ENCODE results near the gene ERBB4.

ERBB4 gene

GRCh38 chr2:211766689-211767088 lies 771.9 kb downstream of the ERBB4 start:
- H3K9me3 ChIP-seq (ENCODE audit: control insufficient read depth, low read length) = no peaks in the 10 kb centered on the region
- no peaks in the 10 kb centered on the region for H3K79me2 ChIP-seq
- no peak overlapping the region for H3K9ac ChIP-seq
- H3K4me2 ChIP-seq (ENCODE audit: low read length) = peak overlapping the region; percentile 16
- peak overlapping the region; percentile 25 for H3K27ac ChIP-seq
- no peaks in the 10 kb centered on the region for H3K27me3 ChIP-seq (ENCODE audit: control insufficient read depth, insufficient read depth, low read length)
- peaks cover 8% of the 10 kb centered on the region for H3K4me1 ChIP-seq
- H3K36me3 ChIP-seq (ENCODE audit: control insufficient read depth, insufficient read depth, low read length) = no peaks in the 10 kb centered on the region
- TF ChIP-seq CTCF (IDR thresholded peaks at IDR 0.05) = no peak
- H3K4me3 ChIP-seq (ENCODE audit: low read depth, low read length) = peak overlapping the region; percentile 22
- peak overlapping the region; percentile 69 for H2AFZ ChIP-seq

- Histone ChIP-seq H3K27me3 (ENCODE audit: control insufficient read depth, insufficient read depth, low read length) (no peaks in the 10 kb centered on the region), H3K4me1 (peaks cover 8% of the 10 kb centered on the region), H3K4me3 (ENCODE audit: low read depth, low read length) (no peak overlapping the region), H3K4me2 (ENCODE audit: low read length) (no peak overlapping the region), H3K9me3 (ENCODE audit: control insufficient read depth, low read length) (no peaks in the 10 kb centered on the region), H3K9ac (no peak overlapping the region), H2AFZ (no peak overlapping the region), H3K36me3 (ENCODE audit: control insufficient read depth, insufficient read depth, low read length) (no peaks in the 10 kb centered on the region), H3K79me2 (no peaks in the 10 kb centered on the region), H3K27ac (no peak overlapping the region)
- no peak for TF ChIP-seq CTCF (IDR thresholded peaks at IDR 0.05)
These were observed 776.1 kb downstream of the ERBB4 start for GRCh38 chr2:211762479-211762878.

GRCh38 chr2:211760103-211760502 lies 778.5 kb downstream of the ERBB4 start:
- Histone ChIP-seq H3K27me3 (ENCODE audit: control insufficient read depth, insufficient read depth, low read length) (no peaks in the 10 kb centered on the region), H3K27ac (no peak overlapping the region), H2AFZ (no peak overlapping the region), H3K79me2 (no peaks in the 10 kb centered on the region), H3K4me1 (no peaks in the 10 kb centered on the region), H3K9ac (no peak overlapping the region), H3K4me2 (ENCODE audit: low read length) (no peak overlapping the region), H3K4me3 (ENCODE audit: low read depth, low read length) (no peak overlapping the region), H3K9me3 (ENCODE audit: control insufficient read depth, low read length) (no peaks in the 10 kb centered on the region), H3K36me3 (ENCODE audit: control insufficient read depth, insufficient read depth, low read length) (no peaks in the 10 kb centered on the region)
- TF ChIP-seq CTCF (IDR thresholded peaks at IDR 0.05) = no peak

GRCh38 chr2:211756266-211756665 lies 782.3 kb downstream of the ERBB4 start:
- no peak overlapping the region for H2AFZ ChIP-seq
- H3K4me2 ChIP-seq (ENCODE audit: low read length) = no peak overlapping the region
- no peaks in the 10 kb centered on the region for H3K79me2 ChIP-seq
- no peak for TF ChIP-seq CTCF (IDR thresholded peaks at IDR 0.05)
- no peak overlapping the region for H3K4me3 ChIP-seq (ENCODE audit: low read depth, low read length)
- H3K9me3 ChIP-seq (ENCODE audit: control insufficient read depth, low read length) = no peaks in the 10 kb centered on the region
- H3K27me3 ChIP-seq (ENCODE audit: control insufficient read depth, insufficient read depth, low read length) = no peaks in the 10 kb centered on the region
- no peaks in the 10 kb centered on the region for H3K36me3 ChIP-seq (ENCODE audit: control insufficient read depth, insufficient read depth, low read length)
- H3K27ac ChIP-seq = no peak overlapping the region
- no peaks in the 10 kb centered on the region for H3K4me1 ChIP-seq
- H3K9ac ChIP-seq = no peak overlapping the region

GRCh38 chr2:211755187-211755586 lies 783.4 kb downstream of the ERBB4 start:
- Histone ChIP-seq H3K9me3 (ENCODE audit: control insufficient read depth, low read length) (no peaks in the 10 kb centered on the region), H3K4me3 (ENCODE audit: low read depth, low read length) (no peak overlapping the region), H3K79me2 (no peaks in the 10 kb centered on the region), H3K27me3 (ENCODE audit: control insufficient read depth, insufficient read depth, low read length) (no peaks in the 10 kb centered on the region), H2AFZ (no peak overlapping the region), H3K27ac (no peak overlapping the region), H3K9ac (no peak overlapping the region), H3K4me2 (ENCODE audit: low read length) (no peak overlapping the region), H3K4me1 (no peaks in the 10 kb centered on the region), H3K36me3 (ENCODE audit: control insufficient read depth, insufficient read depth, low read length) (no peaks in the 10 kb centered on the region)
- no peak for TF ChIP-seq CTCF (IDR thresholded peaks at IDR 0.05)
